DOHH2 (cell line): ENCODE results near the gene TATDN2.

Experiments
- CTCF ChIP-seq: fragments of 200-600 bp; sonication (generic); IDR thresholded peaks from one replicate; pipeline ENCODE4 v1.5.1; 2014; ENCODE audit warnings: antibody characterized with exemption, mild to moderate bottlenecking, low read depth, low read length; ENCODE audit not compliant: poor library complexity, severe bottlenecking
- EZH2phosphoT487 ChIP-seq: fragments of 200-600 bp; sonication (generic); IDR thresholded peaks from 2 replicates; pipeline ENCODE4 v1.6.1; 2017; ENCODE audit warnings: borderline replicate concordance, mild to moderate bottlenecking, antibody characterized with exemption, low read length, moderate library complexity, mixed read lengths

DNA sequence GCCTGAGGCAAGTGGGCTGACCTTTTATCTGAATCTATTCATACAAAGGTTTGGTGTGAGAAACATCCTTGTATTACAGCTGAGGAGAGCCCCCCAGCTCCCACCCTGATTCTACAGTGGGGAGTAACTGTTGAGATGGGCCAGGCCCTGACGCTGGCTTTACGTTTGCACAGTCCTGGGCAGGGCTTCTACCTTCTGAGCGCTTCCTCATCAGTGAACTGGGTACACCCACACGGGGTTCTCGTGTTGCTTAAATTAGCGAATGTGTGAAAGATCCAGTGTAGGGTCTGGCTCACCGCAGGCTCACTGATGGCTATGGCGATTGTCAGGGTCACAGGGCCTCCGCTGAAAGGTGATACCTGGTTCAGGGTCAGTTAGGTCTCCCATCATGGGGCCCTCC lies 51.8 kb downstream of the TATDN2 start:
- TF ChIP-seq CTCF (no peak), EZH2phosphoT487 (no peak)
